HL-60 (cell line): ENCODE measurements around the gene ARIH2.

Source experiments
- CTCF ChIP-seq: IDR thresholded peaks from one replicate; pipeline ENCODE4 v1.5.1; 2011; ENCODE audit warnings: low read length, control low read depth, inconsistent platforms; ENCODE audit not compliant: insufficient read depth
- POLR2AphosphoS5 ChIP-seq: IDR thresholded peaks from 2 replicates; pipeline ENCODE4 v1.6.1; 2012; ENCODE audit warnings: low read depth
- REST ChIP-seq: IDR thresholded peaks from 2 replicates; pipeline ENCODE4 v1.6.1; 2012; ENCODE audit warnings: low read depth; ENCODE audit not compliant: insufficient replicate concordance

GRCh38 chr3:48879994-48880377 lies 38.7 kb upstream of the ARIH2 start:
- TF ChIP-seq CTCF: no peak
- no peak for TF ChIP-seq POLR2AphosphoS5
- TF ChIP-seq REST: no peak
